Liver (tissue), 9 donors: ENCODE measurements around the gene CAP1. TPM values are rescaled to one million over a fixed set of nuclear protein-coding genes. Genes with fewer than 3 reads are reported as not detected.

Experiments
- DNase-seq: peaks from one replicate; pipeline ENCODE4 v3.0.0-alpha.2; 2017; ENCODE audit warnings: low spot score
- H3K27ac ChIP-seq, 2 donors: one replicate each; pipeline ENCODE4 v1.7.0; 2013; ENCODE audit warnings: inconsistent platforms in 2 of 2, low read length in 2 of 2, control low read depth in 1 of 2, low read depth in 1 of 2, mild to moderate bottlenecking in 1 of 2
- H3K27me3 ChIP-seq, 4 donors: one replicate each; pipeline versions ENCODE4 v1.6.1 to v1.7.0; 2013; ENCODE audit warnings: low read length in 3 of 4, inconsistent platforms in 1 of 4, mild to moderate bottlenecking in 1 of 4, moderate library complexity in 1 of 4; ENCODE audit not compliant: control insufficient read depth in 4 of 4, insufficient read depth in 4 of 4
- H3K36me3 ChIP-seq, 4 donors: one replicate each; pipeline versions ENCODE4 v1.6.1 to v1.7.0; 2013; ENCODE audit warnings: low read length in 3 of 4, mild to moderate bottlenecking in 3 of 4, low read depth in 1 of 4, moderate library complexity in 1 of 4; ENCODE audit not compliant: control insufficient read depth in 4 of 4, insufficient read depth in 3 of 4
- H3K4me1 ChIP-seq, 4 donors: one replicate each; pipeline versions ENCODE4 v1.6.1 to v1.7.0; 2013; ENCODE audit warnings: low read length in 3 of 4, mild to moderate bottlenecking in 3 of 4, moderate library complexity in 1 of 4; ENCODE audit not compliant: control insufficient read depth in 4 of 4, insufficient read depth in 4 of 4
- H3K4me3 ChIP-seq, 3 donors: one replicate each; pipeline versions ENCODE4 v1.6.1 to v1.7.0; 2013; ENCODE audit warnings: low read length in 3 of 3, control low read depth in 1 of 3, low read depth in 1 of 3, mild to moderate bottlenecking in 1 of 3
- H3K9ac ChIP-seq, 2 donors: one replicate each; pipeline ENCODE4 v1.7.0; 2013; ENCODE audit warnings: low read length in 2 of 2, mild to moderate bottlenecking in 2 of 2, moderate library complexity in 2 of 2, control low read depth in 1 of 2, low read depth in 1 of 2
- H3K9me3 ChIP-seq, 4 donors: one replicate each; pipeline versions ENCODE4 v1.6.1 to v1.7.0; 2013; ENCODE audit warnings: low read length in 3 of 4; ENCODE audit not compliant: control insufficient read depth in 4 of 4
- ATF3 ChIP-seq: IDR thresholded peaks from 2 replicates; pipeline ENCODE4 v1.6.1; 2016; ENCODE audit warnings: antibody characterized with exemption
- CTCF ChIP-seq: fragments of 150-350 bp; IDR thresholded peaks from 2 replicates; pipeline ENCODE4 v1.5.1; 2017; ENCODE audit warnings: improper control_type of control experiment, low read depth, low read length; ENCODE audit not compliant: missing input control
- EGR1 ChIP-seq, 2 donors: IDR thresholded peaks; 2 replicates each; pipeline ENCODE4 v1.6.1; 2016 to 2018; ENCODE audit warnings: antibody characterized with exemption in 2 of 2, low read depth in 2 of 2
- FOXA1 ChIP-seq: IDR thresholded peaks from 2 replicates; pipeline ENCODE4 v1.6.1; 2016; ENCODE audit warnings: antibody characterized with exemption
- FOXA2 ChIP-seq: IDR thresholded peaks from 2 replicates; pipeline ENCODE4 v1.6.1; 2016; ENCODE audit warnings: antibody characterized with exemption
- GABPA ChIP-seq, 2 donors: IDR thresholded peaks in 1 of 2; conservative IDR thresholded peaks in 1 of 2; 2 replicates each; pipeline ENCODE4 v1.6.1; 2016; ENCODE audit warnings: antibody characterized with exemption in 2 of 2, mild to moderate bottlenecking in 1 of 2, moderate library complexity in 1 of 2
- HNF4A ChIP-seq, 2 donors: conservative IDR thresholded peaks; 2 replicates each; pipeline ENCODE4 v1.6.1; 2016; ENCODE audit warnings: antibody characterized with exemption in 2 of 2, mild to moderate bottlenecking in 2 of 2
- HNF4G ChIP-seq: IDR thresholded peaks from 2 replicates; pipeline ENCODE4 v1.6.1; 2016; ENCODE audit warnings: antibody characterized with exemption
- JUND ChIP-seq, 2 donors: IDR thresholded peaks; 2 replicates each; pipeline ENCODE4 v1.6.1; 2016; ENCODE audit warnings: antibody characterized with exemption in 2 of 2
- MAX ChIP-seq: IDR thresholded peaks from 2 replicates; pipeline ENCODE4 v1.6.1; 2016; ENCODE audit warnings: antibody characterized with exemption
- NR2F2 ChIP-seq: IDR thresholded peaks from 2 replicates; pipeline ENCODE4 v1.6.1; 2016; ENCODE audit warnings: antibody characterized with exemption
- RAD21 ChIP-seq, 2 donors: IDR thresholded peaks; 2 replicates each; pipeline ENCODE4 v1.6.1; 2016; ENCODE audit warnings: antibody characterized with exemption in 2 of 2, mild to moderate bottlenecking in 2 of 2
- REST ChIP-seq: IDR thresholded peaks from 2 replicates; pipeline ENCODE4 v1.6.1; 2016; ENCODE audit warnings: antibody characterized with exemption, mild to moderate bottlenecking
- RXRA ChIP-seq, 2 donors: IDR thresholded peaks; 2 replicates each; pipeline ENCODE4 v1.6.1; 2017 to 2018; ENCODE audit warnings: antibody characterized with exemption in 2 of 2, mild to moderate bottlenecking in 1 of 2
- SP1 ChIP-seq: IDR thresholded peaks from 2 replicates; pipeline ENCODE4 v1.6.1; 2018; ENCODE audit warnings: antibody characterized with exemption, mild to moderate bottlenecking
- TAF1 ChIP-seq: conservative IDR thresholded peaks from 2 replicates; pipeline ENCODE4 v1.6.1; 2016; ENCODE audit warnings: antibody characterized with exemption, mild to moderate bottlenecking
- YY1 ChIP-seq: IDR thresholded peaks from 2 replicates; pipeline ENCODE4 v1.6.1; 2016; ENCODE audit warnings: antibody characterized with exemption, mild to moderate bottlenecking
- ZBTB33 ChIP-seq: IDR thresholded peaks from 2 replicates; pipeline ENCODE4 v1.6.1; 2016; ENCODE audit warnings: antibody characterized with exemption
- WGBS: extraction: QIAGEN DNeasy Blood & Tissue Kit; methylation state at CpG from one replicate; pipeline ENCODE4 v1.1.7; 2013; 5-methylcytosine and 5-hydroxymethylcytosine counted together
- polyA plus RNA-seq, 2 donors: library from polyadenylated mRNA; stranded (reverse) in 1 of 2; unstranded in 1 of 2; fragments of 200-250 nt in 1 of 2; fragments of >200 nt in 1 of 2; fragmentation: Nextera tagmentation in 1 of 2; extraction: Ambion mirVana in 1 of 2; gene quantifications; one replicate each; pipeline versions ENCODE4 v1.2.1 to v1.2.3, GENCODE V29; 2013 to 2015
- total RNA-seq, 2 donors: library from RNA; depleted of rRNA; stranded (reverse); fragments of >200 nt; gene quantifications; one replicate each; pipeline ENCODE4 v1.2.3, GENCODE V29; 2014
- donor health status: healthy.
- donor health status: healthy.
- donor health status: healthy.
- donor health status: healthy.
- donor health status: healthy.

Gene CAP1
- total and polyA plus RNA-seq, 4 donors = 75.5 to 105 (median 84.6) TPM

- WGBS = 73% methylated on average over 2 of the region's 2 CpGs
- no peak overlapping the region for H3K4me3 ChIP-seq
Measured at GRCh38 chr1:39992234-39992633, 48.3 kb upstream of the CAP1 start.

More at GRCh38 chr1:39992234-39992633, 48.3 kb upstream of the CAP1 start:
- H3K27ac ChIP-seq = no peak overlapping the region
- no peaks in the 10 kb centered on the region for H3K9me3 ChIP-seq
- no peak for DNase-seq
- no peaks in the 10 kb centered on the region for H3K27me3 ChIP-seq
- no peaks in the 10 kb centered on the region for H3K4me1 ChIP-seq
- TF ChIP-seq JUND (IDR thresholded peaks at IDR 0.05) (no peak), ZBTB33 (no peak), GABPA (IDR thresholded peaks at IDR 0.05 in 1 of 2, conservative IDR thresholded peaks at IDR 0.05 in 1 of 2) (no peak), FOXA1 (no peak), EGR1 (IDR thresholded peaks at IDR 0.05; ENCODE audit: low read depth in 2 of 2) (no peak), ATF3 (no peak), NR2F2 (no peak), YY1 (no peak), TAF1 (no peak), SP1 (no peak), HNF4A (conservative IDR thresholded peaks at IDR 0.05) (no peak), MAX (no peak), FOXA2 (no peak), CTCF (no peak), RAD21 (IDR thresholded peaks at IDR 0.05) (no peak), HNF4G (no peak), RXRA (IDR thresholded peaks at IDR 0.05) (no peak), REST (no peak)
- no peaks in the 10 kb centered on the region for H3K36me3 ChIP-seq
- H3K9ac ChIP-seq = no peak overlapping the region
